CD8-positive, alpha-beta memory T cell (primary cell): ENCODE results near the gene CLIC6. TPM values are rescaled to one million over a fixed set of nuclear protein-coding genes. Genes with fewer than 3 reads are reported as not detected.

Experiments used
- CTCF ChIA-PET: fragments of 350-600 bp; sonication (Branson Sonifier 250); formaldehyde crosslinking; loops from one replicate; lab custom pipeline; 2021; ENCODE audit warnings: antibody characterized with exemption; lab: Charles Lee
- POLR2A ChIA-PET: fragments of 350-600 bp; sonication (Branson Sonifier 250); formaldehyde crosslinking; loops from one replicate; lab custom pipeline; 2021; ENCODE audit warnings: antibody characterized with exemption; lab: Charles Lee
- DNase-seq, 5 donors: peaks; one replicate each; pipeline versions ENCODE4 v3.0.0 to v3.0.0-alpha.2; 2020 to 2022; ENCODE audit warnings: mixed read lengths in 1 of 5
- H3K27ac ChIP-seq: one replicate; pipeline ENCODE4 v1.7.0; 2013; ENCODE audit warnings: low read depth, mild to moderate bottlenecking, low read length, moderate library complexity
- H3K27me3 ChIP-seq: 2 replicates; pipeline ENCODE4 v1.7.0; 2013; ENCODE audit warnings: low read length, mild to moderate bottlenecking; ENCODE audit not compliant: insufficient read depth, poor library complexity, severe bottlenecking
- H3K36me3 ChIP-seq: 2 replicates; pipeline ENCODE4 v1.7.0; 2013; ENCODE audit warnings: mild to moderate bottlenecking, low read length, moderate library complexity; ENCODE audit not compliant: insufficient read depth
- H3K4me1 ChIP-seq: 2 replicates; pipeline ENCODE4 v1.7.0; 2013; ENCODE audit warnings: mild to moderate bottlenecking, low read length, moderate library complexity; ENCODE audit not compliant: insufficient read depth
- H3K4me3 ChIP-seq: 2 replicates; pipeline ENCODE4 v1.7.0; 2013; ENCODE audit warnings: mild to moderate bottlenecking, low read length
- H3K9me3 ChIP-seq: 2 replicates; pipeline ENCODE4 v1.7.0; 2013; ENCODE audit warnings: mild to moderate bottlenecking, low read length
- H3K27ac Mint-ChIP-seq, 8 donors: one replicate each; pipeline ENCODE4 v1.8.0; 2020 to 2021; ENCODE audit warnings: mixed read lengths in 8 of 8, mild to moderate bottlenecking in 6 of 8, inconsistent platforms in 3 of 8, moderate library complexity in 3 of 8
- H3K27me3 Mint-ChIP-seq, 2 donors: one replicate each; pipeline ENCODE4 v1.8.0; 2020 to 2021; ENCODE audit warnings: mixed read lengths in 2 of 2, mild to moderate bottlenecking in 1 of 2, moderate library complexity in 1 of 2
- H3K36me3 Mint-ChIP-seq, 3 donors: one replicate each; pipeline ENCODE4 v1.8.0; 2020 to 2021; ENCODE audit warnings: mixed read lengths in 3 of 3, inconsistent platforms in 1 of 3, mild to moderate bottlenecking in 1 of 3
- H3K4me1 Mint-ChIP-seq, 3 donors: one replicate each; pipeline ENCODE4 v1.8.0; 2020 to 2021; ENCODE audit warnings: mixed read lengths in 3 of 3, inconsistent platforms in 1 of 3, mild to moderate bottlenecking in 1 of 3
- H3K4me3 Mint-ChIP-seq, 7 donors: one replicate each; pipeline ENCODE4 v1.8.0; 2020 to 2021; ENCODE audit warnings: mixed read lengths in 7 of 7, mild to moderate bottlenecking in 6 of 7, moderate library complexity in 4 of 7, inconsistent platforms in 2 of 7
- H3K9me3 Mint-ChIP-seq, 5 donors: one replicate each; pipeline ENCODE4 v1.8.0; 2020 to 2022; ENCODE audit warnings: mixed read lengths in 5 of 5, mild to moderate bottlenecking in 3 of 5, moderate library complexity in 2 of 5, inconsistent platforms in 1 of 5
- polyA plus RNA-seq: library from polyadenylated mRNA; unstranded; fragments of 300-500 nt; fragmentation: Illumina TruSeq; gene quantifications from one replicate; pipeline ENCODE4 v1.2.3, GENCODE V29; 2021
- total RNA-seq, 2 experiments: library from RNA; stranded (reverse); gene quantifications; one replicate each; pipeline ENCODE4 v1.2.3, GENCODE V29; 2021

Gene CLIC6
- total and polyA plus RNA-seq, 3 experiments from 2014 or later: 0.08 to 0.44 (median 0.37) TPM

DNA sequence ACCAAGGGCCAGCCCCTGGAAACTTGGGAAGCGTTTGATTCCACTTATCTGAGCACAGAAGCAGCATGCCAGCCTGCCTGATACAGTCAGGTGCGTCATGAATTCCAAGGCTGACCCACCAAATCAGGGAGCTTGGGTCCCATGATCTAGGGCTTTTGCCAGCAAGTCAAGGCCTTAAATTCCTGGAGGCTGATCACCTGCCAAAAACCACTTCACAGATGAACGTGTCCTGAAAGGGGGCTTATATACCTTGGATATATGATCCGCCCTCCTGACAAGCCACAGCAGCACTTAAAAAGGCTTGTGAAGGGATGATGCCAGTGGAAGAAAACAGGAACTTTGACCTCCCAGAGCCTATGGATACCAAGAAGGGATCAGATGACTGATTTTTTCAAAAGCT is 24.0 kb upstream of the CLIC6 start:
- H3K9me3 Mint-ChIP-seq: no peaks in the 10 kb centered on the region
- Histone ChIP-seq H3K36me3 (no peaks in the 10 kb centered on the region), H3K27me3 (no peaks in the 10 kb centered on the region), H3K4me3 (no peak overlapping the region), H3K27ac (no peak overlapping the region), H3K4me1 (peaks cover 5% of the 10 kb centered on the region), H3K9me3 (no peaks in the 10 kb centered on the region)
- no peak for DNase-seq
- POLR2A ChIA-PET: no interaction called here
- peaks cover 12 to 18% (median 16%) of the 10 kb centered on the region in 3 donors for H3K4me1 Mint-ChIP-seq
- no peak overlapping the region for H3K4me3 Mint-ChIP-seq
- peaks cover 0 to 1% (median 0%) of the 10 kb centered on the region in 3 donors for H3K36me3 Mint-ChIP-seq
- H3K27me3 Mint-ChIP-seq: peaks cover 3 to 18% of the 10 kb centered on the region in 2 donors
- CTCF ChIA-PET: no interaction called here
- no peak overlapping the region for H3K27ac Mint-ChIP-seq

GRCh38 chr21:34647555-34647954 is 21.2 kb upstream of the CLIC6 start:
- Mint-ChIP-seq H3K4me3 (no peak overlapping the region), H3K27ac (peak overlapping the region in 1 of 8 donors; percentile 23)

GRCh38 chr21:34648739-34649297 is 20.0 kb upstream of the CLIC6 start:
- peaks cover 0 to 14% (median 4%) of the 10 kb centered on the region in 3 donors for H3K36me3 Mint-ChIP-seq
- no peak overlapping the region for H3K27ac ChIP-seq
- no peaks in the 10 kb centered on the region for H3K4me1 Mint-ChIP-seq
- no peaks in the 10 kb centered on the region for H3K36me3 ChIP-seq
- ChIA-PET POLR2A (no interaction called here), CTCF (no interaction called here)
- H3K4me3 ChIP-seq: no peak overlapping the region
- no peak overlapping the region for H3K27ac Mint-ChIP-seq
- H3K4me1 ChIP-seq: no peaks in the 10 kb centered on the region
- H3K27me3 Mint-ChIP-seq: peaks cover 15 to 52% of the 10 kb centered on the region in 2 donors
- H3K27me3 ChIP-seq: peaks cover 4% of the 10 kb centered on the region
- H3K9me3 ChIP-seq: no peaks in the 10 kb centered on the region
- no peak for DNase-seq
- peaks cover 5 to 14% (median 12%) of the 10 kb centered on the region in 5 donors for H3K9me3 Mint-ChIP-seq
- peak overlapping the region in 1 of 7 donors; percentile 80 for H3K4me3 Mint-ChIP-seq

More at GRCh38 chr21:34647555-34647954, 21.2 kb upstream of the CLIC6 start:
- H3K36me3 ChIP-seq: no peaks in the 10 kb centered on the region
- no peak overlapping the region for H3K27ac ChIP-seq
- CTCF ChIA-PET: no interaction called here
- DNase-seq: no peak
- H3K4me3 ChIP-seq: no peak overlapping the region
- Mint-ChIP-seq H3K27me3 (peaks cover 8 to 40% of the 10 kb centered on the region in 2 donors), H3K36me3 (peaks cover 0 to 9% (median 4%) of the 10 kb centered on the region in 3 donors), H3K4me1 (no peaks in the 10 kb centered on the region), H3K9me3 (peaks cover 5 to 13% (median 10%) of the 10 kb centered on the region in 5 donors)
- H3K27me3 ChIP-seq: peaks cover 4% of the 10 kb centered on the region
- H3K9me3 ChIP-seq: no peaks in the 10 kb centered on the region
- no peaks in the 10 kb centered on the region for H3K4me1 ChIP-seq
- POLR2A ChIA-PET: no interaction called here

DNA sequence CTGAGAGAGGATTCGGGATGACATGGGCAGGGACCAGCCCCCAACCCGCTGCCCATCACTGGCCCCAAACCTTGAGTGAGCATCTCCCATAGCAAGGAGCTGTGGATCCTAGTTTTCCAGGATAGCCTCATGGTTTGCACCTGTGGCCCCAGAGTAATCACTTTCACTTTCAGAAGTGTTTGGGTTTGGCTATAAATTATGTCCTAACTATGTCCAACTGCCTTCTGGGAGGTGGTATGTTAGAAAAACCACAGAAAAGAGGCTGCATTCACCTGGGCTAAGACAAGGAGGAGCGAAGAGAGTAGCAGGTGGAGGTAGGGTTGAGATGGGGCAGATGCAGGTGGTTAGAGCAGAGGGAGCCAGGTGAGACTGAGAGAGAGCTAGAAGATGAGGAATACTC is 19.4 kb upstream of the CLIC6 start:
- H3K36me3 ChIP-seq: no peaks in the 10 kb centered on the region
- Mint-ChIP-seq H3K36me3 (peaks cover 0 to 14% (median 4%) of the 10 kb centered on the region in 3 donors), H3K4me1 (no peaks in the 10 kb centered on the region), H3K9me3 (peaks cover 5 to 14% (median 12%) of the 10 kb centered on the region in 5 donors), H3K27ac (no peak overlapping the region), H3K4me3 (no peak overlapping the region), H3K27me3 (peaks cover 18 to 56% of the 10 kb centered on the region in 2 donors)
- no peaks in the 10 kb centered on the region for H3K9me3 ChIP-seq
- H3K4me3 ChIP-seq: no peak overlapping the region
- ChIA-PET CTCF (no interaction called here), POLR2A (no interaction called here)
- H3K4me1 ChIP-seq: no peaks in the 10 kb centered on the region
- DNase-seq: no peak
- no peak overlapping the region for H3K27ac ChIP-seq
- peaks cover 4% of the 10 kb centered on the region for H3K27me3 ChIP-seq

GRCh38 chr21:34650861-34651431 is 17.8 kb upstream of the CLIC6 start:
- H3K27ac Mint-ChIP-seq: no peak overlapping the region
- Histone ChIP-seq H3K27me3 (peaks cover 4% of the 10 kb centered on the region), H3K27ac (no peak overlapping the region), H3K4me1 (no peaks in the 10 kb centered on the region), H3K36me3 (no peaks in the 10 kb centered on the region), H3K9me3 (no peaks in the 10 kb centered on the region), H3K4me3 (no peak overlapping the region)
- no peaks in the 10 kb centered on the region for H3K4me1 Mint-ChIP-seq
- H3K9me3 Mint-ChIP-seq: peaks cover 5 to 14% (median 12%) of the 10 kb centered on the region in 5 donors
- DNase-seq: no peak
- ChIA-PET CTCF (interaction anchor here (1.2 to 1.6 kb wide), 2 partner anchors 8 to 10 kb away, joined by 3 read pairs; no protein-coding TSS in a partner anchor), POLR2A (no interaction called here)
- H3K4me3 Mint-ChIP-seq: no peak overlapping the region
- H3K27me3 Mint-ChIP-seq: peaks cover 20 to 63% of the 10 kb centered on the region in 2 donors
- H3K36me3 Mint-ChIP-seq: peaks cover 0 to 14% (median 4%) of the 10 kb centered on the region in 3 donors

GRCh38 chr21:34651642-34652041 is 17.2 kb upstream of the CLIC6 start:
- peaks cover 20 to 68% of the 10 kb centered on the region in 2 donors for H3K27me3 Mint-ChIP-seq

GRCh38 chr21:34653522-34653921 is 15.3 kb upstream of the CLIC6 start:
- Histone ChIP-seq H3K27me3 (peaks cover 4% of the 10 kb centered on the region), H3K9me3 (no peaks in the 10 kb centered on the region), H3K4me3 (no peak overlapping the region), H3K36me3 (no peaks in the 10 kb centered on the region), H3K27ac (no peak overlapping the region), H3K4me1 (no peaks in the 10 kb centered on the region)
- H3K27me3 Mint-ChIP-seq: peaks cover 29 to 77% of the 10 kb centered on the region in 2 donors
- DNase-seq: no peak
- no peak overlapping the region for H3K27ac Mint-ChIP-seq
- no peak overlapping the region for H3K4me3 Mint-ChIP-seq
- ChIA-PET CTCF (interaction anchor here (1.2 kb wide), 1 partner anchor 22 kb away, joined by 3 read pairs; no protein-coding TSS in a partner anchor), POLR2A (no interaction called here)
- H3K4me1 Mint-ChIP-seq: no peaks in the 10 kb centered on the region
- peaks cover 0 to 14% (median 2%) of the 10 kb centered on the region in 3 donors for H3K36me3 Mint-ChIP-seq
- H3K9me3 Mint-ChIP-seq: peaks cover 5 to 14% (median 12%) of the 10 kb centered on the region in 5 donors

More at GRCh38 chr21:34651642-34652041, 17.2 kb upstream of the CLIC6 start:
- Histone ChIP-seq H3K4me3 (no peak overlapping the region), H3K27ac (no peak overlapping the region), H3K27me3 (peaks cover 4% of the 10 kb centered on the region), H3K4me1 (no peaks in the 10 kb centered on the region), H3K36me3 (no peaks in the 10 kb centered on the region), H3K9me3 (no peaks in the 10 kb centered on the region)
- peaks cover 5 to 14% (median 12%) of the 10 kb centered on the region in 5 donors for H3K9me3 Mint-ChIP-seq
- ChIA-PET POLR2A (no interaction called here), CTCF (interaction anchor here (1.2 to 1.6 kb wide), 2 partner anchors 8 to 11 kb away, joined by 3 read pairs; no protein-coding TSS in a partner anchor)
- peaks cover 0 to 14% (median 4%) of the 10 kb centered on the region in 3 donors for H3K36me3 Mint-ChIP-seq
- no peak for DNase-seq
- no peaks in the 10 kb centered on the region for H3K4me1 Mint-ChIP-seq
- no peak overlapping the region for H3K27ac Mint-ChIP-seq
- H3K4me3 Mint-ChIP-seq: no peak overlapping the region

GRCh38 chr21:34661848-34662247 is 6.9 kb upstream of the CLIC6 start:
- H3K9me3 Mint-ChIP-seq: peaks cover 19 to 32% (median 22%) of the 10 kb centered on the region in 5 donors
- H3K4me3 Mint-ChIP-seq: no peak overlapping the region
- no peak overlapping the region for H3K27ac Mint-ChIP-seq
- no peak overlapping the region for H3K4me3 ChIP-seq
- H3K27me3 ChIP-seq: no peaks in the 10 kb centered on the region
- no peak for DNase-seq
- no peaks in the 10 kb centered on the region for H3K4me1 Mint-ChIP-seq
- H3K36me3 ChIP-seq: no peaks in the 10 kb centered on the region
- H3K27me3 Mint-ChIP-seq: peaks cover 19 to 58% of the 10 kb centered on the region in 2 donors
- H3K9me3 ChIP-seq: peaks cover 6% of the 10 kb centered on the region
- no peak overlapping the region for H3K27ac ChIP-seq
- no peaks in the 10 kb centered on the region for H3K4me1 ChIP-seq
- ChIA-PET POLR2A (no interaction called here), CTCF (no interaction called here)
- H3K36me3 Mint-ChIP-seq: no peaks in the 10 kb centered on the region
